Suppressor macrophage (primary cell): Measurements from ENCODE around the gene KRT81.

Experiments used
- DNase-seq, 4 experiments: peaks; one replicate each; pipeline ENCODE4 v3.0.0-alpha.2; 2020 to 2022

The KRT81 gene

GRCh38 chr12:52239767-52240166 lies 51.6 kb downstream of the KRT81 start:
- no peak for DNase-seq

DNA sequence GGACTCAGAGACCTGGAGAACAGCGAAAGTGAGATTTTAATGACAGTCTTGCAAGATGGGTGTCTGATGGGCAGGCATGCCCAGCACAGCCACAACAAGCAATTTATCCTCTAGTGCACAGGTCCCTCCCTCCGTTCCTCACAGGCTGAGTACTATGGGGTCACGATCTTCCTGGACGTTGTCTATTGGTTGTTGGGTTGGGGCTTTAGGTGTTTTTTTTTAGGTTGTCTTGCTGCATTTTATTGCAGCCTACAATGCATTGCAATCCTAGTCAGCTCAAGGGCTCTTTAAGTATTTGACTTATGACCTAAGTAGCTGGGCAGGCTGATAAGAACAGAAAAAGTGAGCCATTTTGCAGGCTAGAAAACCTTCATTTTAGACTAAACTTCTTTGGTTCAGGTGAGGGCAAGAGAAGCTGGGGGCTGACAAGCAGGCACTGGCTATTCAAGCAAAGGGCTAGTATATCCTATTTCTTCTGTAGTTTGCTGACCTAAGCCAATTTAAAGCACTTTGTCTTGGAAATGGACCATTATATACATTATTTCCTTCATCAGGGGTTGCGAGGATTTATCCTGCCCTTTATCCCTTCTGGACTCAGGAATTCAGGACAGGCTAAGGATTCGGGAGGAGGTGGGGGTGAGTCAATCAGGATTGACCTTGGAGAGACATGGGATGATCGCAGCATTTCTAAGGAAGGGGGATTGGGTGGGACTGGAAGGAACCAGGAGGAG lies 52.3 kb downstream of the KRT81 start:
- DNase-seq: no peak

- DNase-seq: no peak
These were observed 53.0 kb downstream of the KRT81 start for GRCh38 chr12:52238207-52238840.

GRCh38 chr12:52236386-52237050 lies 54.8 kb downstream of the KRT81 start:
- DNase-seq: no peak
